Thyroid gland (tissue), 4 donors: ENCODE data around the gene NECTIN1. TPM values are rescaled to one million over a fixed set of nuclear protein-coding genes. Genes with fewer than 3 reads are reported as not detected.

Experiments
- DNase-seq, 2 donors: peaks; one replicate each; pipeline ENCODE4 v3.0.0-alpha.2; 2019
- H3K27ac ChIP-seq, 3 donors: fragments of 200-600 bp; sonication (generic); 1 replicate in 2 of 3; 2 replicates in 1 of 3; pipeline ENCODE4 v1.5.1; 2016 to 2019; ENCODE audit warnings: mild to moderate bottlenecking in 1 of 3, moderate library complexity in 1 of 3
- H3K27me3 ChIP-seq: fragments of 200-600 bp; sonication (generic); one replicate; pipeline ENCODE4 v1.5.1; 2019
- H3K36me3 ChIP-seq, 2 donors: fragments of 200-600 bp; sonication (generic); one replicate each; pipeline ENCODE4 v1.5.1; 2016 to 2019
- H3K4me1 ChIP-seq, 2 donors: fragments of 200-600 bp; sonication (generic); one replicate each; pipeline ENCODE4 v1.5.1; 2017 to 2019
- H3K4me3 ChIP-seq, 3 donors: fragments of 200-600 bp; sonication (generic); replicated peaks in 1 of 3; 1 replicate in 2 of 3; 2 replicates in 1 of 3; pipeline ENCODE4 v1.5.1; 2016; ENCODE audit warnings: mild to moderate bottlenecking in 1 of 3
- H3K9me3 ChIP-seq: fragments of 200-600 bp; sonication (generic); one replicate; pipeline ENCODE4 v1.5.1; 2017
- CTCF ChIP-seq, 6 experiments: fragments of 200-600 bp in 3 of 6; fragments of 450-650 bp in 3 of 6; sonication (generic) in 3 of 6; IDR thresholded peaks; one replicate each; pipeline ENCODE4 v1.5.1; 2016 to 2019; ENCODE audit warnings: antibody characterized with exemption in 6 of 6, mild to moderate bottlenecking in 2 of 6, inconsistent platforms in 1 of 6, moderate library complexity in 1 of 6
- POLR2A ChIP-seq, 2 donors: fragments of 450-650 bp; IDR thresholded peaks; one replicate each; pipeline ENCODE4 v1.6.1; 2017; ENCODE audit warnings: antibody characterized with exemption in 2 of 2, mild to moderate bottlenecking in 2 of 2, moderate library complexity in 1 of 2
- WGBS, 2 donors: methylation state at CpG; one replicate each; pipeline ENCODE4 v1.1.5; 2017; 5-methylcytosine and 5-hydroxymethylcytosine counted together
- intact Hi-C: fragments of 100-400 bp; cut with DNase I; formaldehyde crosslinking; loops from one replicate; pipeline ENCODE4 v1.15.1; 2023
- total RNA-seq, 4 donors: library from RNA; depleted of rRNA; stranded (reverse); fragments of >200 nt; gene quantifications; one replicate each; pipeline ENCODE4 v1.2.3, GENCODE V29; 2016

The NECTIN1 gene
- total RNA-seq, 4 donors from 2014 or later = 0.94 to 5.3 (median 2.3) TPM

GRCh38 chr11:119639642-119640205 is 89.3 kb downstream of the NECTIN1 start:
- no peak overlapping the region for H3K4me3 ChIP-seq

GRCh38 chr11:119638851-119639250 is 90.1 kb downstream of the NECTIN1 start:
- TF ChIP-seq POLR2A (IDR thresholded peaks at IDR 0.05) (no peak), CTCF (IDR thresholded peaks at IDR 0.05) (no peak)
- Histone ChIP-seq H3K4me1 (no peaks in the 10 kb centered on the region), H3K9me3 (no peaks in the 10 kb centered on the region), H3K4me3 (no peak overlapping the region), H3K36me3 (no peaks in the 10 kb centered on the region), H3K27me3 (no peaks in the 10 kb centered on the region), H3K27ac (no peak overlapping the region)
- intact Hi-C loops = no loop called here
- 71 to 91% methylated on average over 9 to 10 of the region's 11 CpGs for WGBS, 2 donors
- DNase-seq = no peak

More at GRCh38 chr11:119639642-119640205, 89.3 kb downstream of the NECTIN1 start:
- intact Hi-C loops = no loop called here
- H3K4me1 ChIP-seq = no peaks in the 10 kb centered on the region
- no peak overlapping the region for H3K27ac ChIP-seq
- no peaks in the 10 kb centered on the region for H3K27me3 ChIP-seq
- DNase-seq = no peak
- no peaks in the 10 kb centered on the region for H3K9me3 ChIP-seq
- TF ChIP-seq CTCF (IDR thresholded peaks at IDR 0.05) (no peak), POLR2A (IDR thresholded peaks at IDR 0.05) (no peak)
- H3K36me3 ChIP-seq = no peaks in the 10 kb centered on the region
- 55% methylated on average over 11 of the region's 11 CpGs for WGBS, 2 donors

GRCh38 chr11:119637481-119637880 is 91.5 kb downstream of the NECTIN1 start:
- Histone ChIP-seq H3K27ac (no peak overlapping the region), H3K27me3 (no peaks in the 10 kb centered on the region), H3K9me3 (no peaks in the 10 kb centered on the region), H3K4me1 (no peaks in the 10 kb centered on the region), H3K4me3 (no peak overlapping the region), H3K36me3 (no peaks in the 10 kb centered on the region)
- WGBS, 2 donors = 67 to 69% methylated on average over 2 of the region's 4 CpGs
- intact Hi-C loops = no loop called here
- TF ChIP-seq CTCF (IDR thresholded peaks at IDR 0.05) (no peak), POLR2A (IDR thresholded peaks at IDR 0.05) (no peak)
- DNase-seq = no peak

- Histone ChIP-seq H3K27me3 (no peaks in the 10 kb centered on the region), H3K4me1 (no peaks in the 10 kb centered on the region), H3K9me3 (no peaks in the 10 kb centered on the region), H3K27ac (no peak overlapping the region), H3K4me3 (no peak overlapping the region), H3K36me3 (no peaks in the 10 kb centered on the region)
- WGBS, 2 donors = 88 to 92% methylated on average over 8 of the region's 8 CpGs
- DNase-seq = no peak
- TF ChIP-seq CTCF (IDR thresholded peaks at IDR 0.05) (no peak), POLR2A (IDR thresholded peaks at IDR 0.05) (no peak)
- intact Hi-C loops = no loop called here
These were observed 93.2 kb downstream of the NECTIN1 start for GRCh38 chr11:119635776-119636175.

- Histone ChIP-seq H3K27ac (no peak overlapping the region), H3K9me3 (no peaks in the 10 kb centered on the region), H3K4me1 (no peaks in the 10 kb centered on the region), H3K36me3 (no peaks in the 10 kb centered on the region), H3K4me3 (no peak overlapping the region), H3K27me3 (no peaks in the 10 kb centered on the region)
- TF ChIP-seq POLR2A (IDR thresholded peaks at IDR 0.05) = no peak
- no peak for TF ChIP-seq CTCF (IDR thresholded peaks at IDR 0.05)
- 74 to 81% methylated on average over 19 to 21 of the region's 21 CpGs for WGBS, 2 donors
- no peak for DNase-seq
- intact Hi-C loops = no loop called here
These were observed 93.8 kb downstream of the NECTIN1 start for GRCh38 chr11:119635041-119635740.
